ENCODE measurements around the gene DSG4.

The DSG4 gene

DNA sequence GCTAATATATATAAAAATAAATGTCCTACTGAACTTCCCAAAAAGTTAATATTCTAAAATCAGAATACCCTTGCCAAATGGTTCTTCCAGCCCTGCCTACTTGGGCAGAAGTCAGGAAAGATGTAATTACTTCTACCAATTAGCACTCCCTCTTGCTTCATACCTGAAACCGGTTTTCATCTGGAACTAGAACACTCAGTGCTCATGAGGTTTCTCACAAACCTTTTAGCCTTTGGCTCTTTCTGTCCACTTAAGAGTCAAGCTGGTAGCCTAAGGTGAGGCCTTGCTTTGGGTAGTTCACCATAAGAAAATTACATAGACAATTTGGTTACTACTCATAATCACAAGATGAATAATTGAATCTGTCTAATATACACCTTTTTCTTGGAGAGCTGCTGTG lies 75.0 kb downstream of the DSG4 start:
- DNase-seq = no peak

DNA sequence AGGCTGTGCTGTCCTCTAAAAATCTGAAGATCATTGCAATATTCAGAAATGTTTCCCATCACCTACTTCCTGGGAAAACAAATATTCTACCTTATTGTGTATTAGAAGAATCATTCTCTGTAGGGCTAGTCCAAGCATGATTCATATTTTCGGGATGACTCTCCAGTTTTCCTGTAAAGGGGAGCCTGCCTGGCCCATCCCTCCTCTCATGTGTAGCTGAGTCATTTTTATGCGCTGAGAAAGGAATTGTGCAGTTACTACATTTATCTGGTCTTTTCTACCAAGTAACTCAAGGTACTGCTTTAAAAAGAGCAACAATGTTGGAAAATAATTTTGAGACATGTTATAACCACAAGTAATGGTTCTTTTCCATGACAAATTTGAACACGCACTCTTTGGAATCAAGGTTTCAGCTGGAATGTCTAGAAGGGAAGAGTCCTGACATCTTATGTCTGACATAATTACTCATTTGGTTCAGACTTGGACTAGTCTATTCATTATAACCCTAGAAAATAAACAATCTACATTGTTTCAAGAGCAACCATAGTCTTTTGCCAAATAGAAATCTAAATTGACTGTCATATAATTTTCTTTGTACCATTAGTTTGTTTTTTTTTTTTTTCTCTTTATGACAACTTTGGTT lies 77.6 kb downstream of the DSG4 start:
- no peak for DNase-seq
